ENCODE results near the gene PTPRK. TPM values are rescaled to one million over a fixed set of nuclear protein-coding genes. Genes with fewer than 3 reads are reported as not detected.

Gene PTPRK
- total and polyA plus RNA-seq, 9 of the 15 experiments (the other 6 are each of a cell fraction or from before 2014, with no cell fraction given), result 0.04 to 0.51 TPM; not detected in 7

DNA sequence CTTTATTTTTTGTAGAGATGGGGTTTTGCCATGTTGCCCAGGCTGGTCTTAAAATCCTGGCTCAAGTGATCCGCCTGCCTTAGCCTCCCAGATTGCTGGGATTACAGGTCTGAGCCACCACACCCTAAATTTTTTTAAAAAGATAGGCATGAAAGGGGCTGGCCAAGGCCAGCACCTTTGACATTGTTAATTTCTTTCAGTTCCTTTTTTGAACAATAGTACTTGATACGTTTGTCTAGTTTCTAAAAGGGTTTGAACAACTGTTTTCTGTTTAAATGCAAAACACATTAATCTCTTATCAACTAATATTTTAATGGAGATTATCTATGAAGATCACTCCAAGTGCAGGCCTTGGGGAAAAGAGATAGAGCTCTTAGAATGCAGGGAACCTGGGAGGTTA, 37.6 kb upstream of the PTPRK start (continued):
- TF ChIP-seq, protein P1, sequence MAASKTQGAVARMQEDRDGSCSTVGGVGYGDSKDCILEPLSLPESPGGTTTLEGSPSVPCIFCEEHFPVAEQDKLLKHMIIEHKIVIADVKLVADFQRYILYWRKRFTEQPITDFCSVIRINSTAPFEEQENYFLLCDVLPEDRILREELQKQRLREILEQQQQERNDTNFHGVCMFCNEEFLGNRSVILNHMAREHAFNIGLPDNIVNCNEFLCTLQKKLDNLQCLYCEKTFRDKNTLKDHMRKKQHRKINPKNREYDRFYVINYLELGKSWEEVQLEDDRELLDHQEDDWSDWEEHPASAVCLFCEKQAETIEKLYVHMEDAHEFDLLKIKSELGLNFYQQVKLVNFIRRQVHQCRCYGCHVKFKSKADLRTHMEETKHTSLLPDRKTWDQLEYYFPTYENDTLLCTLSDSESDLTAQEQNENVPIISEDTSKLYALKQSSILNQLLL (CRISPR knock-in tag; IDR thresholded peaks at IDR 0.05; ENCODE audit: borderline replicate concordance), result no peak
- TF ChIP-seq TRIM24 (IDR thresholded peaks at IDR 0.05), result no peak
- no peak for TF ChIP-seq MTA1 (IDR thresholded peaks at IDR 0.05; ENCODE audit: borderline replicate concordance)

GRCh38 chr6:128557081-128557480, 36.7 kb upstream of the PTPRK start:
- no peaks in the 10 kb centered on the region for H3K27me3 ChIP-seq (ENCODE audit: control insufficient read depth in 2 of 2, insufficient read depth in 2 of 2, low read length in 2 of 2)
- H3K9me1 ChIP-seq (ENCODE audit: control insufficient read depth, insufficient read depth, low read length), result no peaks in the 10 kb centered on the region
- 2% methylated on average over 3 of the region's 3 CpGs for WGBS (ENCODE audit: insufficient coverage, low coverage, missing lambda C conversion rate)
- no peak for ATAC-seq
- POLR2A ChIA-PET, result no interaction called here
- FAIRE-seq, result no peak
- H3K79me2 ChIP-seq (ENCODE audit: control insufficient read depth, insufficient read depth, low read length), result no peaks in the 10 kb centered on the region
- H3K36me3 ChIP-seq (ENCODE audit: control insufficient read depth, insufficient read depth, low read length), result no peaks in the 10 kb centered on the region
- H3K9me3 ChIP-seq (replicated peaks; ENCODE audit: control insufficient read depth, insufficient read depth, low read depth, low read length), result no peaks in the 10 kb centered on the region; the same call in 1 of the 2 replicates
- no peaks in the 10 kb centered on the region for H3K4me1 ChIP-seq (replicated peaks in 1 of 2; ENCODE audit: control insufficient read depth in 2 of 2, insufficient read depth in 2 of 2, low read length in 2 of 2)
- H3K4me2 ChIP-seq (ENCODE audit: insufficient read depth, low read length), result no peak overlapping the region
- in situ Hi-C loops (cut with MboI), result no loop called here
- TF ChIP-seq RAD21 (CRISPR knock-in tag; conservative IDR thresholded peaks at IDR 0.05 in 1 of 2, IDR thresholded peaks at IDR 0.05 in 1 of 2) (no peak), HMGN3 (IDR thresholded peaks at IDR 0.05; ENCODE audit: borderline replicate concordance, extremely low read depth, insufficient read length, low read depth, low read length) (no peak)
- intact Hi-C loops (cut with micrococcal nuclease), result no loop called here
- no peak overlapping the region for H3K4me3 ChIP-seq
- no peak overlapping the region for H2AFZ ChIP-seq (ENCODE audit: low read depth, low read length)
- H4K20me1 ChIP-seq (replicated peaks; ENCODE audit: control insufficient read depth, insufficient read depth, low read length), result no peaks in the 10 kb centered on the region
- no peak overlapping the region for H3K9ac ChIP-seq (ENCODE audit: insufficient read depth in 1 of 2, low read depth in 2 of 2, low read length in 2 of 2)
- no peak overlapping the region for H3K27ac ChIP-seq (ENCODE audit: extremely low read depth, low read depth, low read length)
- DNase-seq (ENCODE audit: extremely low read depth in 1 of 4, low spot score in 3 of 4), result no peak
- no TSS peak for BruUV-seq (replicated peaks)
- CTCF ChIA-PET (ENCODE audit: low intra/inter-chr PET ratio), result no interaction called here

All from K562 (cell line).